ENCODE measurements around the gene C4BPB.

Gene C4BPB

DNA sequence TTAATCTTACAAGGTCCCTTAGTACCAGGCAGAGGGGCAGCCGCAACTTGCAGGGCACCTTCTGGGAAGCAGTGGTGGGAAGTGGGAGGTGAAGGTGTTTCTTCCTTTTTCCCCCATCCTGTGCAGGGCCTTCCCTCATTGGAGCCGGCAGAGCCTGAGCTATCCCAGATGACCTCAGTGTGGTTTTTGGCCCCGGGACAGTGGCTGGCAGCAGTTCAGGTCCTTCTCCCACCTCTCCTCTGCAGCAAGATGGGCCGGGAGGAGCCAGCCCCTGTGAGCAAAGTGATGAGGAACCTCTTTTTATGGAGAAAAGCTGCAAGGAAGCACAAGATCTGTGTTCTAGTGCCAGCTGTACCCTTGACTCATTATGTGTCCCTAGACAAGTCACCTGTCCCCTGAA lies 28.8 kb upstream of the C4BPB start:
- peak; percentile 20 for DNase-seq (ENCODE audit: low spot score)

DNA sequence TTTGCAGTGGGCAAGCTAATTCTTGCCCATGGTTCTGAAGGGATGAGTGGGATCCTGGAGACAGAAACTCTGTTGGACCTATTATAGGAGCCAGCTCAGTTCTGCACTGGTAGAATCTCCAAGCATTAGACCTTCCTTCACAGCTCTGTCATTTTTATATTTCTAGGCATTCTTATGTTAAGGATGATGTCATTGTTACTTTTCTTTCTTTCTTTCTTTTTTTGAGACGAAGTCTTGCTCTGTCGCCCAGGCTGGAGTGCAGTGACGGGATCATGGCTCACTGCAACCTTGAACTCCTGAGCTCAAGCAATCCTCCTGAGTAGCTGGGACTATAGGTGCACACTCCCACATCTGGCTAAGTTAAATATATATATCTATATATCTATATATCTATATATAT lies 28.1 kb upstream of the C4BPB start:
- DNase-seq (ENCODE audit: low spot score): no peak

DNA sequence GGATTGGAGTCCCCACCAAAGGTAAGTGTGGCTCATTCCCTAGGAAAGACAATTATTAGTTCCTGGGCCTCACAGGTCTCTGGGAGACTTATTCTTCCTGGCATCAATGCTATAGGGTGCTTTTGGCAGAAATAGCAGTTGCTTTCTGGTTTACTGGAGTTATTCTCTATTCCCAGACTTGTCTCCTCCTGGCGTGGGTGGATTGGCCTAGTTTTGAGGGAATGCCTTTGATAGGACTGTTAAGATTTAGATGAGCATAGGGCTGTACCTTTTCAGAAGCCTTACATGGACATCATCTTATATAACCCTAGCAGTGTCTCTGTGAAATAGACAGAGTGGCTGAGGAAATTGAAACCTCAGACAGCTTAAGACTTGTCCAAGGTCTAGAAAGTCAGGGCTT lies 26.6 kb upstream of the C4BPB start:
- DNase-seq (ENCODE audit: low spot score): no peak

DNA sequence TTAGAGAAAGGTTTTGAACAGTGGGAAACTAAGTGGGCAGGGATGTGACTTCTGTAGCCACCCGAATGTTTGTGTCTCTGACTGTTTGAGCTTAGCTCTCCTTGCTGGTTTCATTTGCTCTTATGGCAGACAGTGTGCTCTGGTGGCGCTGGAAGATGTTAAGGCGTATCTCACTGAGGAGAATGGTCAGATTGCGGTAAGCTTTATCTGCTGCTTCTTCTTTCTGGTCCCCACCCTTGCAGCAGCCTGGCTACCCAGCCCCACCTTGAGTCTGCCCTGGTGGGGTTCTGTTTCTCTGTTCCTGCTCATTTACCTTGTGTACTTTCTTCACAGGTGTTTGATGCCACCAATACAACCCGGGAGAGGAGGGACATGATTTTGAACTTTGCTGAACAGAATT lies 25.6 kb upstream of the C4BPB start:
- no peak for DNase-seq (ENCODE audit: low spot score)

DNA sequence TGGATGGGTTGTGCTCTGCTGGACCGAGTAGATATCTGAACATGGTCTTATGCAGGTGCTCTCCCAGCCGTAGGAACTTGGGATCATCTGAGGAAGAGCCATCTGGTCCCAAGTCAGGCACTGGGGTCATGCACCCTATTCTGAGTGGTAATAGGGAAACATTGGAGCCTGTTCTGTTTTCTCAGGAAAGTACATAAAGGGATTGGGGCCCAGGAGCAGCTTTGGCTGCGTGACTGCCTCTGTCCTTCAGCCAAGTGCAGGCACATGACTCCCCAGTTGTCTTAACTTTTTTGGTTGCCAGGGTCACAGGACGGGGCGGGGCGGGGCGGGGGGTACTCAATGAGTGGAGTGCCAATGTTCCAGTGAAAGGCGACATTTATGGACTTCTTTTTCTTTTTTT lies 24.1 kb upstream of the C4BPB start:
- no peak for DNase-seq (ENCODE audit: low spot score)

DNA sequence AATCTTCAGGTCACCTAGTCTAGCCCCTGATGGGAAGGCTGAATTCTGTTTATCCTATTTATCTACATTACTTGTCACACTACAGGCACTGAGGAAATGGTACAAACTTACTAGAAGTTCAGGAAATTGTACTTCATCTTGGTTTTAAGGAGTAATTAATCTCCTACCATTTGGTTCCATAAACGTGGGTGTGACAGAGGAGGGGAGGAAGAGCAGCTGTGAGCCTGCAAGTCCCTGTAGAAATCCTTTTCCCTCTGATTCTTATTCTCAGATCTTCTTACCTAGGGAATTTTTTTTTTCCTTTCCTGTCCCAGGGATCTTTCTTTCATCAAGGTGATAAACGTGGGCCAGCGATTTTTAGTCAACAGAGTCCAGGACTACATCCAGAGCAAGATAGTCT lies 21.5 kb upstream of the C4BPB start:
- no peak for DNase-seq (ENCODE audit: low spot score)

DNA sequence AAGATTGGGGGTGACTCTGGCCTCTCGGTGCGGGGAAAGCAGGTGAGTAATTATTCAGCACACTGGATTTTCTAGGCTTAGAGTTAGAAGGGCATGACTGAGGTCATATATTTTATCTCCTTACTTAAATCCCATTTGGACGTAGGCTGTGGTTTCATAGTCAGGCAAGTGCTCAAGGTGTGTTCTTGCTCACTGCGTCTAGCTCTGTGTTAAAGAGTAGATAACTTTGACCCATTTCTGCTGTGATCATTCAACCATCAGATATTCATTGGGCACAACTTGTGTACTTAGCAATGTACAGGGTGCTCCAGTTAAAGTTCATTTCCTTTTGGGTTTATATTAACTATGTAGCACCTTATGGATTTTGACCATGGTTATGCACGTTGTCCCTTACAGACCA lies 21.0 kb upstream of the C4BPB start:
- peak; percentile 54 for DNase-seq (ENCODE audit: low spot score)

DNA sequence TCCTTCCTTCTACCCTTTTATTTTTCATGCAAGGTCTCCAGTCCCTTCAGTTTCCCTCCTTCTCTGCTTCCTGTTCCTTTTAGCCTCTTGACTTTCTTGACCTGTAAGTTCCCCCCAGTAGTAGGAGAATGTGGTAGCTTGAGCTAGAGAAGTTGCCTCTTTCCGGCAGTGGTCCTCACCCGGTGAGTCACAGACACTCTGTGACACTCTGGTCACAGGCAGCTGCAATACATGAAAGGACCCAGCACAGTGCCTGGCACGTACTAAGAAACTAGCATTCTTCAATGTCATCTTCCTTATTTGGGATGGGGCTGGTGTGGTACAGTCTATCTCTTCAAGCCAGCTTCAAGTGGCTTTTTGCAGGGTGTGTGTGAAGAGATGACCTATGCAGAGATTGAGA lies 19.6 kb upstream of the C4BPB start:
- DNase-seq (ENCODE audit: low spot score): no peak

DNA sequence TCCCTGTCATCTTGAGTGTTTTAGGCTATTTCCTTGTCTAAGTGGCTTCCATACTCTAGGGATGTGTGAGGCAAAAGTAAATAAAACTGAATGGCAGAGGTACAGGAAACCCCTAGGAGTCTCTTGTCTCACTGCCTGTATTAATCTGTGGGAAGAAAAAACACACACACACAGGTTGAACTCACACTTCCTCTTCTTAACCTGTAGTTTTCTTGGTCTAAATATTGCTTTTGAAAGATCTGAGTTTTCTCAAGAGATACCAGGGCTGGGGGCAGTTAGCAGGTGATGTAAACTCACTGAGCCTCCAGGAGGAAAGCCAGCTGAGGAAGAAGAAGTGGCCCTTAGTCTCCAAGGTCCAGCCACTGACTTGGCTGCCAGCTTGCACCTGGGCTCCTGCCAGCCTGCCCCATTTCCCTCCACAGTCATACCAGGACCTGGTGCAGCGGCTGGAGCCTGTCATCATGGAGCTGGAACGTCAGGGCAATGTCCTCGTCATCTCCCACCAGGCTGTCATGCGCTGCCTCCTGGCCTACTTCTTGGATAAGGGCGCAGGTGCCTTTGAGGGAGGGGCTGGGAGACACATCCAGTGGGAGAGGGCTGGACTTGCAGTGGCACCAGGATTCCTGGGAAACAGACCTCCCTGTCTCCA lies 18.7 kb upstream of the C4BPB start:
- DNase-seq (ENCODE audit: low spot score): no peak

DNA sequence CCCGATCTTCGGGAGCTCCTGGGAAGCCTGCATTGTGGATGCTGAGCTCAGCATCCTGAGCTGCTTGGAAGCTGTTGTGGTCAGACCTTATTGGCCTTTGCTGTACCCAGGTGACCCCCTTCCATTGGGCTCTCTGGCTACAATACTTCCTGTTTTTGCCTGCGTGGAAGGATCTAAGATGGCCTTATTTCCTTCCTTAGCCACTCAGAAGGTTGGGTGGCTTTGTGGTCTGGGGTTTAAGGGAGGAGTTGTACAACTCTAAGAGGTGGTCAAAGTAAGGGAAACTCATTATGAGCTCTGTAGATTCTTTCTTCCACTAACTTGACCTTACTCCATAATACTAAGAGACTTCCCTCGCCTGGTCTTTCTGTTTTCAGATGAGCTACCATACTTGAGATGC lies 17.8 kb upstream of the C4BPB start:
- no peak for DNase-seq (ENCODE audit: low spot score)

DNA sequence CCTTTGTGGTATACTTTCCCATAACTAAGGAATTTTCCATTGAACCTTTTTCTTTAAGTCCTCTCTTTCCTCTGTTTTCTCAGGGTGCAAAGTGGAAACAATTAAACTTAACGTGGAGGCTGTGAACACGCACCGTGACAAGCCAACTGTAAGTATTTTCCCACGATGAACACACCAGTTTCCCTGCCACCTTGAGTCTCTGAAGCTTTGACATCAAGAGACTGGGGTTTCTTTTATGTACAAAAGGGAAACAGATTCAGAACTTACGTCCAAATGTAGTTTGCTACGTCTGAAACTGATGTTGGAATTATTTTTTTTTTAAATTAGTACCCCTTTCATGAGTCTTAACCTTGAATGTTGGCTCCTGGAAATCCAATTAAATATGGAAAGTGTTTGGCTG lies 17.2 kb upstream of the C4BPB start:
- DNase-seq (ENCODE audit: low spot score): no peak

DNA sequence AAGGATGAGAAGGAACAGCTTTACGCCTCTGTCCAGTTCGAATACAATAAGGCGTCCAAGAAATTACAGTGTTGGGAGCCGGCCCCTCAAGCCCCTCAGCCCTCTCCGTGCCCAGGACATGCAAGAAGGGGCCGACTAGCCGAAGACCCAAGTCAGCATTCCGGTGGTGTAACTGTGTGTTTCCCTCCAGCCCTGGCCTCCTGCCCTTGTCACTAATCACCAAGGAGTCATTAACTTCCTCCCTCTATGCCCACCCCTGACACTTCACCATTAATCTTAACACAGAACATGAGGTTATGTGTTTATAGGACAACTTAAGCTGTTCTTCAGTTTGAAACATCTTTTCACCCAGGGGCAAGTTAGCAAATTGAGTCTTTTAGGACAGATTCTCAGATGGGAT lies 16.4 kb upstream of the C4BPB start:
- DNase-seq (ENCODE audit: low spot score): no peak

DNA sequence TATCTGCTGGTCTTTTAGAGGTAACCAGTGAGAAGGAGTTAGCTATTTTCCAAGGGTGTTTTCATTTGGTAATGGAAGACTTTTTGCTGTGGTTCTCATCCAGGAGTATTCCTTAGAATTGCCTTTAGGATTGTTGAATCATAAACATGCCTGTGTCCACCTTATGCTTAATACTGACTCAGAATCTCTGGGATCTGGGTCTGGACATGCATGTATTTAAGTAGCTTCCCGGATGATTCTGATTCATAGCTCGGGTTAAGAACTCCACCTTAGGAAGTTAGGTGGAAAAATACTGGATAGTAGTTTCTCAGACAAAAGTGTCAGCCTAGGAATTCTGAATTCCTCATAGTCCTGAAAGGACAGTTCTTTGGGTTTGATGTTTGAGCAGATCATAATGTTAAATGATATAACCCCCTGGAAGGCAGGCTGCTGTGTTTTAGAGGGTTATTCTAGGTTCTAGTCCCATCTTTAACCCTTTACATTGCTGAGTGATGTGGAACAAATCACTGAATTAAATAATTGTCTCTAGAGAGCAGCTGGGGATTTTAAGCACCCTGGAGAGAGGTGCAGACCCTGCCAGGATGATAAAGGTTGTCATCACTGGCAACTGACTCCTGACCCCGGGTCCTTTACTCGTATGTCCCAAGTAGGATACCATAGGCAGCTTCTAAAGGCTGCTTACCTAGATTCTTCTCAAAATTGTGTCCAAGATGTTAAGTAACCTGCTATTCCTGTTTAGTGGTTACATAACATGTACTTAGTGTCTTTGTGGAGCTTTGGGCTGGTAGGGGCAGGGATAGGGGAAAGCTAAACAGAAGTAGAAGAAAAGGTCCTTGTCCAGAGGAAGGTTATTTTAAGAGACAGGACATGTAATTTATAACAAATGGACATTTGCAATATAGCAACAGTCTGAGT lies 14.5 kb upstream of the C4BPB start:
- peak; percentile 49 for DNase-seq (ENCODE audit: low spot score)

DNA sequence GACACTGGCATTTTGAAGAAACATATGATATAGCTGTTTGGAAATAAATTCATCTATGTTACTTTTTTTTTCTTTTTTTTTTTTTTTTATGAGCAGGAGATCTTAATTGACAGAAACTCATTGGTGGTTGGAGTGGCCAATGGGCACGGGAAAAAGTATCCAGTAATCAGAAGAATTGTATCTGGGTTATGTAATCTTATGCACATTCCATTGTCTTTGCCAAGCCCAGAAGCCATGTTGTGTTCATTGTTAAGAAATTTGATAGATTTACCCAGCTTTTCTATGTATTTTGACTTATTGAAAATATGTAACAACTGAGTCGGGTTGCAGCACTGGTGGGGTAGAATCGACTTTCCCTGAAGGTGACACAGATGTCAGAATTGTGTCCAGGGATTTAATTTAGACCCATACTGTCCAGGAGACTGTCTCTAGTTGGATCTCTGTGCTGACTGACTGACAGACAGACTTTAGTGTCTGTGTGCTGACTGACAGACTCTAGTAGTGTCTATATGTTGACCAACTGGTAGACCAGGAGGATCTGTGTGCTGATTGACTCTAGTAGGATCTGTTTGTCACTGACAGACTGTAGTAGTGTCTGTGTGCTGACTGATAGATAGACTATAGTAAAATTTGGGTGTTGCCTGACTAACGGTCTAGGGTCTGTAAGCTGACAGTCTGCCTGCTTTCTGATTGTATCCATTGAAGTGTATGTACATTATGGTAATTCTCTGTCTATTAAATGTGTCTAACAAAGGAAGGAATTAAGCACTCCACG lies 12.3 kb upstream of the C4BPB start:
- DNase-seq (ENCODE audit: low spot score): no peak

DNA sequence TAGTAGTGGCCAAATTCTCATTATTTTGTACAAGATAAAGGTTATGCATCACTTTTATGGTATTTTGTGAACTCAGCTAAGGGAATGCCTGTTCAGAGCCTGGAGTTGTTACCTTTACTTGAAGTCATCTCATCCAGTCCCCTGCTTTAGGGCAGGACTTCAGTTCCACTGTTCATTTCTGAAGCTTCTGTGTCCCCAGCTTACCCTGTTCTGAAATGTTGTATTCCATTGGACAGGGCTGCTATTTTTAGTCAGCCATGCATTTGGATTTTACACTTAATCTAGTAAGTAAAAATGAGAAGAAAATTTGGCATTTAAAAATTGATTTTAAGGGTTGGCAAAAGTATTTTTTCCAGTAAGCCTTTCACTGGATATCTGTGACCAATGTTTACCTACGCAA lies 11.6 kb upstream of the C4BPB start:
- no peak for DNase-seq (ENCODE audit: low spot score)

DNA sequence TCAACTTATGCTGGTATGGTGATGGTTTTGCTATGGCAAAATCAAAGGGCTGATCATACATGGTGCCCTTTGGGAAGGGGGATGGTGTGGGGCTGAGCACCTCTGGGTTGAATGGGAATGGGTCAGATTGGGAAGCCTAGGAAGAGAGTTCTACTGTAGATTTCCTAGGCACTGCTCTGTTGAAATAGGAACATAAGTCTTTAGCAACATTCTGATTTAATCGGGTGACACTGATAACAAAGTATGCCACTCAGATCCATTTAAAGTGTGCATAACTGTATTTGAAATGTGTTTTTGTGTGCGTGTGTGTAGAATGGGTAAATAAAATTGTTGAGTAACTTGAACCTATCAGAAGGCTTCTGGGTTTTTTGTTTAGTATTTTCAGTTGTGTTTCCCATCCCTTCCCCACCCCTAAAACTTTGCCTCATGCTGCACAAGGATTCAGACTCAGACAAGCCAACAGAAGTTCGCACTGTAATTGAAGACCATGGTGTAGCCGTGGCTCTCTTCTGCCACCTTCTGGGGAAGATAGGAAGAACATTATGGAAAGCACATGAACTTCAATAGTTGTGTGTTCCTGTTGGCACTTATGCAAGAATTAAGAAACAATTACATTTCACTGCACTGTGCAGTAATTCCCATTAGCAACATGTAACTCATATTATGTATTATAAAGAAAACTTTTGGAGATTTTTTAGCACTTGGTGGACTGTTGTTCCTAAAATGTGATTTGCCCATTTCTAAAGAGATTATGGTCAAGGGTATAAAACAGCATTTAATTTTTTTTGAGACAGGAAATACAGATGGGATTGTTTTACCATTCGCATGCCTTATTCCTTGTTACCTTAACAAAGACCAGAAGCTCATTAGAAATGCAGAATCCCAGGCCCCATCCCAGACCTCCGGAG lies 10.9 kb upstream of the C4BPB start:
- peak; percentile 78 for DNase-seq (ENCODE audit: low spot score)

DNA sequence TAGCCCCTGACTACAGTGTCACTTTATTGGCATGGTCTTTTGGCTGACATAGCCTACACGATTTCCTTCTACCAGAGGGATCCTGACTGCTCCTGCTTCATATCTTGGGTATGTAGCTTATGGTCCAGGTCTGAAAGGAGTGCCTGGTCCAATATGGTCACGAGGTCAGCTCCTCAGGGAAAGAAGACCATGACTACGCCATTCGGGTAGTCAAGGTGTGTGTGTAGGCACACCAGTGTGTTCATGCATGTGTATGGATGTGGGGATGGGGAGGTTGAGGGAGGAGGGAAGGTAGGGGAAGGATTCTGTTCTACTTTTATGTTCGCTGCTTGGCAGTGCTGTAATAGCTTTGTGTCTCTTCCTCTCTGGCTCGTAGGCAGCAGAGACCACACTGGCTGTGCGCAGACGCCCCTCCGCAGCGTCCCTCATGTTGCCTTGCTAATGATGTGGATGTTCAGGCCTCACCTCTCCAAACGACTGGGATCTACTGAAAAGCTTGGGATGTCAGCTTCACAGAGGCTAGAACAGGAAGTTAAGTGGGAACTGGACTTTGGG lies 10.0 kb upstream of the C4BPB start:
- no peak for DNase-seq (ENCODE audit: low spot score)

DNA sequence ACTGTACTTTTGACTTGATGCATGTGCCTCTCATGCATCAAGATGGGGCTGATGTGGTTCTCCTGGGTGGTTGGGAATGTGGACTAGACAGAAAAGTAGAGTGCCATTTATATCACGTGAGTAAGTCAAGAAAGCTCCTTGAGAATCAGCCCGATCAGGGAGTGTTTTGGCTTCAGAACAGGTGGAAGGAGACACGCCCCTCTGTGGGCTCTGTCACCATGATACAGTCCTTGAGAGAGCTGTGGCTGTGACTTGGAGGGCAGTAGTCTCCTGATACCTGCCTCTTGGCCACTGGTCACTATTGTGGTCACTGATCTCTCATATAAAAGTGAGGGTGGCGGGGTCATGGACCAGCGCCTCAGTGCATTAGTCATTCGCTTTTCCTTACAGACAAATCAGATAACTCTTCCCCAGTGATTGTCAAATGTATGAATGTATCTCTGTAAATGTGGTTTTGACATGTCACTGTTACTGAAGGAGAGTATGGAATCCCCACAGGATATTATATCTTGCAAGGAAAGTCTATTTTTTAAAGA lies 8.9 kb upstream of the C4BPB start:
- DNase-seq (ENCODE audit: low spot score): peak; percentile 49

DNA sequence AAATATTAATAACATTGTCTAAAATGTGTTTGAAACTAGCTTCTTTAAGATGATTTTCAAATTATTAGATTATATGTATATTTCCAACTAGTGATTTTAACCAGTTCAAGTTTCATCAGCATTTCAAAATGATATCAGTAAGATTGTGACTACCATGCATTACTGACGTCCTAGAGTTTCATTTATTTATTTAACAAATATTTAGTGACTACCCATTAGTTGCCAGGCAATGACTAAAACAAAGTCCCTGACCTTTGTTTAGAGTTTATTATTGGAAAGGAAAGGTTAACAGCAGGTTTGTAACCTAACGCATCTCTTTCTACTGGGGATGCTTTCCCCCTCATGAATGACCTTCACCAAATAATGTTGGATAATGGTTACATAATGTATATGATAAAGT lies 7.6 kb upstream of the C4BPB start:
- DNase-seq (ENCODE audit: low spot score): no peak

DNA sequence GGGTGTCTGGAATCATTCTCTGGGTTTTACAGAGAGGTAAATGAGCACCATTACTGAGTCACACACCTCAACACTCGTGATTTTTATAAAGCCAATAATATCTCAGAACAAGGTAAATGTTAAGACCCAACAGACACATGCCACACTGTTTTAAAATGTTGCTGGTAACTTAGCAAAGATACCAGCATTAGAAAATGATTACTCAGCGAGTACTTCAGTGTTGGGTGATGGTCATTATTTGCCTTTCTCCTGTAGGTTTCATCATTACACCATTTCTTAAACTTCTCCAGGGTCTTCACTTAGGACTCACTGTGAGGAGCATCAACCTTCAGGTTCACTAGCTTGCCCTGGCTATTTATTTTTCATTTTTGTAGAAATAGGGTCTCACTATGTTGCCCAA lies 6.9 kb upstream of the C4BPB start:
- no peak for DNase-seq (ENCODE audit: low spot score)

DNA sequence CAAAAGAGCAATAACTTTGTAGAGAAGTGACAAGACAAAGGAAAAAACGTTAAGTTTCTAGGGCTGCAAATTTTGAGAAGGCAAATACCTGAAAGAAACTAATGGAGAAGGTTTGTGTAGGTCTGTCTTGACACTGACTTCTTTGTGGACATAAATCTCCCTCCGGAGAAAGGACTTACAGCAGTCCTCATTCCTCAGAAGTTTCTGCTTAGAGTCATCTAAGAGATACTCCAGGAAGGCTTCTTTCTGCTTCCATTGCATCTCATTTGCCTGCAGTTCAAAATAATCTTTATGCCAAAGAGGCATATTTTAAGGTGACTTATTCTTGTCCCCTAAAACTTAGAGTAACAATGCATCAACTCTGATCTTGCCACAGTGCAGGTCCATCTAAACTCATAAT lies 4.4 kb upstream of the C4BPB start:
- no peak for DNase-seq (ENCODE audit: low spot score)

All from kidney tubule cell (primary cell).